GM21717 (cell line): Measurements from ENCODE around the gene CFAP92.
"Not testable (repeated sequence)": the region's sequence is repeated elsewhere in the genome, so short reads cannot be mapped to it uniquely, and the experiment has no call there.

Experiments used
- ATAC-seq: cut with Tn5 transposase; IDR thresholded peaks from one replicate; pipeline ENCODE4 v1.9.1; 2021; ENCODE audit warnings: mild to moderate bottlenecking, moderate library complexity; ENCODE audit not compliant: unreplicated experiment

Gene CFAP92

GRCh38 chr3:128942161-128942952, 51.5 kb downstream of the CFAP92 start:
- no peak for ATAC-seq

DNA sequence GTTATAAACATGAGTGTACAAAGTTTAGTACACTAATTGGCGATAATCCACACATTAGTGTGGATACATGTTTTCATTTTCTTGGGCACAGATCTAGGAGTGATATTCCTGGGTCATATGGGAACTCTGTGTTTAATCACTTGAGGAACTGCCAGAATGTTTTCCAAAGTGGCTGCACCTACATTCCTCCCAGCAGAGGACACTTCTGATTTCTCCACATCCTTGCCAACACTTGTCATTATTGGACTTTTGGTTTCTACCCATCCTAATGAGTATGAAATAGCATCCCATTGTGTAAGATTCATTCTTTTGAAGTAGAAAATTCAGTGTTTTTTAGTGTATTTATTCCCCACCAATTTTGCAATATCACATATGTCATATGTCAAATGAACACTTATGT, 53.6 kb downstream of the CFAP92 start:
- ATAC-seq = no peak

GRCh38 chr3:128936341-128936740, 57.5 kb downstream of the CFAP92 start:
- ATAC-seq = no peak

GRCh38 chr3:128935922-128936321, 58.0 kb downstream of the CFAP92 start:
- no peak for ATAC-seq

DNA sequence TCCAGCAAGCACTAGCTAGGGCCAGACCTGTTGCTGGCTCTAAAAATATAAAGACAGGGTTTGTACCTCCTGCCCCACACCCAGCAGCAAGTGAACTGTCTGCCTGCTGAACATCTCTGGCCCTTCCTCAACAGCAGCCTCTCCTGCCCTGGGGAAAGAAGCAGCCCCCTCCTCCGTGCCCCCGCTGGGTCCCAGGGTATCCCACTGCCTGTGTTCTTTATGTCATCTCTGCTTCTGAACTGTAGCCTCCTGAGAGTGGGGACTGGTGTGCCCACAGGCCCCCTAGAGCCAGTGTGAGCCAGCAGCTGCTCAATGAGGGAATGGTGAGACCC, 60.0 kb downstream of the CFAP92 start:
- ATAC-seq = no peak

GRCh38 chr3:128933213-128933921, 60.5 kb downstream of the CFAP92 start:
- ATAC-seq = no peak

DNA sequence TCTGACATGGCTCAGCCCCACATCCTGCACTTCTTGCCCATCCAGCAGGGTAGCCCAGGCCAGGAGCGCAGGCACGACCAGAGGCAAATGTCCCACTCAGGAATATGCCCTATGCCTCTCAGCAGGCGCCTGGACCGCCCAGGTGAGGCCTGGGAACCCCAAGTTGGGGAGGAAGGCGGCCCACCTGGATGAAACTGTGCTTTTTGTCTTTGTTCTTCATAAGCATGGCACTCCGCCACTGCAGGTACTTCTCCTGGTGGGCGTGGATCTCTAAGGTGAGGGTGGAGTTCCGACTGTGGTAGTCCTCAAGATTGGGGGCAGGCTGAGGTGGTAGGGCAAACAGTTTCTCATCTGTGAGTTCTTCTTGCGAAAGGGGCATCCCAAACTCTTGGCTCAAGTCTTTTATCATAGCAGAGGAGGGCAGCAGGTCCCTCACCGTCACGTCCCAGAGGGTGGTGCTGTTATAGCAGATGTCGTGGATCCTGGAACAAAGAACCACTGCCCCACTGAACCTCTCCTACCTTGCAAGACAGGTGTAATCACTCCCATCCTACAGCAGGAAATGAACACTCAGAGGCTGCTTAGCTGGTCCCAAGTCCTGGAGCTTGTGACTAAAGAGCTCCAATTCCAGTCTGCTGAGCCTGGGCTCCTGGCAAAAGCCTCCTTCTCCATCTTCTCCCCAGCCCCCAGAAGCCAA, 61.2 kb downstream of the CFAP92 start:
- ATAC-seq = no peak

GRCh38 chr3:128931046-128931445, 62.8 kb downstream of the CFAP92 start:
- no peak for ATAC-seq

DNA sequence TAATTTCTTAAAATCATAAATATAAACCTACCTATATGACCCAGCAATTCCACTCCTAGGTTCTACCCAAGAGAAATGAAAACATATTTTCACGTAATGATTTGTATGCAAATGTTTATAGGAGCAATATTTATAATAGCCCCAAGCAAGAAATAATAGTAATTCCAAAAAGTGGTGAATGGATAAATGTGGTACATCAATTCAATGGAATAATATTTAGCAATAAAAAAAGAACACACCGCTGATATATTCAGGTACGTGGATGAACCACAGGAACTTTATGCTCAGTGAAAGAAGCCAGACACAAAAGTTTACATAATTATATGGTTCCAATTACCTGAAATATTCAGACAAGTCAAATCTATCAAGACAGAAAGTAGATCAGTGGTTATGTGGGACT, 64.5 kb downstream of the CFAP92 start:
- ATAC-seq = no peak

DNA sequence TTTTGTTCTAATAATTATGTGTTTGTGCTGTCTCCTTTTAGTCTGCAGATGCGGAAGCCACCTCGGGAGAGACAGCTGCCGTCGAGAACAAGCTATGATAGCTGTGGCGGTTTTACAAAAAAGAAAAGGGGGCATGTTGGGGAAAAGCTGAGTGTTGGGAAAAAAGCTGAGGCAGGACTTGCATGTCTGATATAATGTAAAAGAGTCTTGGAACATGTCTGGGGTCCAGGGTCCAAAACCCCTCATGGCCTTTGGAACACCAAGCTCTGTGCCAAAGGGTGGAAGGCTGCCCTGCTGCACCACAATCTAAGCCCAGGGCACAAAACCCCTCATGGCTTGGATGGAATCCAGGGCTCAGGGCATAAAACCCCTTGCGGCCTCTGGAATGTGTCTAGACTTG, 69.9 kb downstream of the CFAP92 start:
- not testable (repeated sequence) for ATAC-seq

- no peak for ATAC-seq
Observed at GRCh38 chr3:128923576-128923975, 70.3 kb downstream of the CFAP92 start.

GRCh38 chr3:128922804-128923459, 70.9 kb downstream of the CFAP92 start:
- no peak for ATAC-seq

GRCh38 chr3:128919988-128920387, 73.9 kb downstream of the CFAP92 start:
- no peak for ATAC-seq

- ATAC-seq = no peak
Observed at GRCh38 chr3:128917291-128917690, 76.6 kb downstream of the CFAP92 start.

- no peak for ATAC-seq
Observed at GRCh38 chr3:128914966-128915645, 78.8 kb downstream of the CFAP92 start.

GRCh38 chr3:128911911-128912310, 82.0 kb downstream of the CFAP92 start:
- ATAC-seq = no peak

DNA sequence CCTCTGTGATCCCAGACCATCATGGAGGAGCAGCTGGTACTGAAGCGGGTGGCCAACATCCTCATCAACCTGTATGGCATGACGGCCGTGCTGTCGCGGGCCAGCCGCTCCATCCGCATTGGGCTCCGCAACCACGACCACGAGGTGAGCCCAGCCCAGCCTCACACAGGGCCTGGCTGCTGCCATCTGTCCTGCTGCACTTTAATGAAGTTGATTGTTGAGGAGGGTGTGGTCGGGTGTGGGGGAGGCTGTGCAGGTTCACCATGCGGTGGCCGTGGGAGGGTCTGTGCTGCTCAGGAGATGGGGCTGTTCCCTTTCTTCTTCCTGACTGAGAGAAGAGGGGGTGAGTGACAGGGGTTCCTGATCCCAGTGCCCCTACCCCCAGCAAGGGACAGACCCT, 83.9 kb downstream of the CFAP92 start:
- no peak for ATAC-seq

DNA sequence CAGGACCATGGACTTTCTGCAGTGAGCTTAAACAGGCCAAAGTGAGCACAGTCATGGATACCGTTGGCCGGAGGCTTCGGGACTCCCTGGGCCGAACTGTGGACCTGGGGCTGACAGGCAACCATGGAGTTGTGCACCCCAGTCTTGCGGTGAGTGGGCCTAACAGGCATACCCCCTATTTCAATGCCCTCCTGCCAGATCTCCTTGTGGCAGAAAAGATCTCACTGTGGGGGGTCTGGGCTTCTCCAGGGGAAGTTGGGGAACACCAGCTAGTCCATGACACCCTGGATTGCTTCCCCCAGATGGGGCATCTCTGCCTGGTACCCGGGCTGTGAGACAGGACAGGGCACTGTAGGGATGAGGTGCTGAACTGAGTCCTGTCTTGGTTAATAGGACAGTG, 84.9 kb downstream of the CFAP92 start:
- ATAC-seq = no peak

- no peak for ATAC-seq
Observed at GRCh38 chr3:128907706-128908445, 86.0 kb downstream of the CFAP92 start.
